Astrocyte (in vitro differentiated cells and primary cell): ENCODE measurements around the gene NEK7.

Source experiments
- EZH2 ChIP-seq: IDR thresholded peaks from 2 replicates; pipeline ENCODE4 v1.6.1; 2012; ENCODE audit warnings: mild to moderate bottlenecking, low read length, inconsistent platforms; ENCODE audit not compliant: insufficient read depth
- TF ChIP-seq, protein P1 (sequence below): IDR thresholded peaks from 2 replicates; pipeline ENCODE4 v1.5.1; 2011; ENCODE audit warnings: low read depth, mild to moderate bottlenecking, inconsistent platforms, low read length, moderate library complexity; ENCODE audit not compliant: insufficient read depth

DNA sequence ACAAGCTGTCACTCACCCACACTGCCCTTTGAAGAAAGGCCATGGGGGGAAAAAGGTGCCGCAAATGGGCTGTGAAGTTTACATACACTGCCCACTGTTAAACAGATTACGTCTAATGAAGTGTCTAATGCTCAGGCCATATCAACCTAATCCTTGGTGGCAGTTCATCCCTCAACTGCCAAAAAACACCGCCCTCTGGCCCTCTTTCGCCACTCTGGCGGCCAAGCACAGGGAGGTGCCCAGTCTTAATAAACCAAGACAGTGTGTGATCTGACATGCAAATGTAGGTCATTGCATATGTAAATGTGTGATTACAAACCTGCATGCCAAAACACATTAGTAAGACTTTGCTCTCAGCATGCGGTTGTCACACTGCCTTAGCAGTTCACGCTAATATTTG, 89.5 kb downstream of the NEK7 start:
- TF ChIP-seq, protein P1, sequence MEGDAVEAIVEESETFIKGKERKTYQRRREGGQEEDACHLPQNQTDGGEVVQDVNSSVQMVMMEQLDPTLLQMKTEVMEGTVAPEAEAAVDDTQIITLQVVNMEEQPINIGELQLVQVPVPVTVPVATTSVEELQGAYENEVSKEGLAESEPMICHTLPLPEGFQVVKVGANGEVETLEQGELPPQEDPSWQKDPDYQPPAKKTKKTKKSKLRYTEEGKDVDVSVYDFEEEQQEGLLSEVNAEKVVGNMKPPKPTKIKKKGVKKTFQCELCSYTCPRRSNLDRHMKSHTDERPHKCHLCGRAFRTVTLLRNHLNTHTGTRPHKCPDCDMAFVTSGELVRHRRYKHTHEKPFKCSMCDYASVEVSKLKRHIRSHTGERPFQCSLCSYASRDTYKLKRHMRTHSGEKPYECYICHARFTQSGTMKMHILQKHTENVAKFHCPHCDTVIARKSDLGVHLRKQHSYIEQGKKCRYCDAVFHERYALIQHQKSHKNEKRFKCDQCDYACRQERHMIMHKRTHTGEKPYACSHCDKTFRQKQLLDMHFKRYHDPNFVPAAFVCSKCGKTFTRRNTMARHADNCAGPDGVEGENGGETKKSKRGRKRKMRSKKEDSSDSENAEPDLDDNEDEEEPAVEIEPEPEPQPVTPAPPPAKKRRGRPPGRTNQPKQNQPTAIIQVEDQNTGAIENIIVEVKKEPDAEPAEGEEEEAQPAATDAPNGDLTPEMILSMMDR, result no peak
- TF ChIP-seq EZH2, result no peak
